NCI-H526 treated with DMSO at 0.1 percent for 48 hours (cell line): ENCODE measurements around the gene ZMYND15.

Experiments used
- DNase-seq: peaks from one replicate; lab custom pipeline; 2025; lab: John Stamatoyannopoulos, UW

ZMYND15 gene

GRCh38 chr17:4786106-4786511 lies 46.5 kb downstream of the ZMYND15 start, which contains the start of gene VMO1:
VMO1 (minus strand) TSS chr17:4786364; CDS start chr17:4786352, 12 bp downstream.
- no peak for DNase-seq

- DNase-seq, result no peak
Measured at GRCh38 chr17:4786516-4786915, 46.9 kb downstream of the ZMYND15 start.

- no peak for DNase-seq
Measured at GRCh38 chr17:4788159-4788806, 48.6 kb downstream of the ZMYND15 start.

GRCh38 chr17:4788807-4789700 lies 49.4 kb downstream of the ZMYND15 start, which contains the start of gene GLTPD2:
GLTPD2 (plus strand) TSS chr17:4788964; CDS start chr17:4789012, 48 bp downstream.
- no peak for DNase-seq

- DNase-seq, result no peak
Measured at GRCh38 chr17:4789701-4789950, 50.0 kb downstream of the ZMYND15 start.

GRCh38 chr17:4789951-4790704 lies 50.5 kb downstream of the ZMYND15 start:
- peak; percentile 41 for DNase-seq

GRCh38 chr17:4790705-4791088 lies 51.1 kb downstream of the ZMYND15 start:
- no peak for DNase-seq

GRCh38 chr17:4795168-4795567 lies 55.5 kb downstream of the ZMYND15 start:
- no peak for DNase-seq
